GM18505 (cell line): ENCODE results near the gene BPIFB2.
"Not testable (repeated sequence)": the region's sequence is repeated elsewhere in the genome, so short reads cannot be mapped to it uniquely, and the experiment has no call there.

Source experiments
- ATAC-seq: cut with Tn5 transposase; IDR thresholded peaks from one replicate; pipeline ENCODE4 v1.9.1; 2021; ENCODE audit not compliant: unreplicated experiment
- POLR2A ChIP-seq: IDR thresholded peaks from 4 replicates; pipeline ENCODE4 v1.6.1; 2011; ENCODE audit warnings: borderline replicate concordance; ENCODE audit not compliant: insufficient read depth, insufficient read length; ENCODE audit errors: extremely low read depth

The BPIFB2 gene

DNA sequence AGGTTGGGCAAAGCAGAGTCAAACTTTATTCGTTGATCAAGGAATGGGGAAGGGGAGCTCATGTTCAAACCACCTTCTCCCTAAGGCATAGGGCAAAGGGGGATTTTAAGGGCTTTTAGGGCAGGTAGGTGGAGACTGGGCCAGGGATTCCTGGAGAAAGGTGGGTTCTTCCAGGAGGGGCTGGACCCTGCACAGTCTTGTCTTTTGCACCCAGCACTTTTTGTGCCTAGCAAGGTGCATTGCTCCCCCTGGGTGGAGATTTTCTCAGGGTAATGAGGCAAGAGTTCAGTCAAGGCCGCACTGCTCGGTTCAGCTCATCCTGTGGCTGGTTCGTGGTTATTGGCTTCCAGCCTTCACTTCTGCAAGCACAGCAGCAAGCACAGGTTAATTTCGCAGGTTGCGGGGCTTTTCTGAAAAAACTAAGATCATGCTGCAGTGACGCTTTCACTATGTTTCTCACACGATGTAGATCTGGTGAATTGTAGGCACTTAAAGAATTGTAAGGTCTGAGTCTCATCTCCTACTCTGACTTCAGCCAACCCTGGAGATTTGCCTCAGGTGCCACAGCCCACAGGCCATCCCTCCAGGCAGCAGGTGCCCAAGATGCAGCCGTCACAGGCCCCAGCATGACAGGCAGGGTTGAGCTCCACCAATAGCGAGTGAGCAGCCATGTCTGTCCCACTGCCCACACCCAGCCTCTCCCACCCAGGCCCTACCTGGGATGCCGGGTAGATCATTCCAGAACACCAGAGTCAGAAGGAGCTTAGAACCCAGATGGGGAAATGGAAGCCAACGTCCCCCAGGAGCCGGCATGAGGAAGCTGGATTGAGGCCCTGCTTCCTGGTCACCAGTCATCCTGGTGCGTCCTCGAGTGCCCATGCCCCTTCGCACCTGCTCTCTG lies 40.4 kb upstream of the BPIFB2 start:
- no peak for TF ChIP-seq POLR2A
- ATAC-seq = no peak

- TF ChIP-seq POLR2A = no peak
- no peak for ATAC-seq
Measured at GRCh38 chr20:32967961-32968457, 39.5 kb upstream of the BPIFB2 start.

GRCh38 chr20:32968478-32969241 lies 38.8 kb upstream of the BPIFB2 start:
- TF ChIP-seq POLR2A = no peak
- no peak for ATAC-seq

DNA sequence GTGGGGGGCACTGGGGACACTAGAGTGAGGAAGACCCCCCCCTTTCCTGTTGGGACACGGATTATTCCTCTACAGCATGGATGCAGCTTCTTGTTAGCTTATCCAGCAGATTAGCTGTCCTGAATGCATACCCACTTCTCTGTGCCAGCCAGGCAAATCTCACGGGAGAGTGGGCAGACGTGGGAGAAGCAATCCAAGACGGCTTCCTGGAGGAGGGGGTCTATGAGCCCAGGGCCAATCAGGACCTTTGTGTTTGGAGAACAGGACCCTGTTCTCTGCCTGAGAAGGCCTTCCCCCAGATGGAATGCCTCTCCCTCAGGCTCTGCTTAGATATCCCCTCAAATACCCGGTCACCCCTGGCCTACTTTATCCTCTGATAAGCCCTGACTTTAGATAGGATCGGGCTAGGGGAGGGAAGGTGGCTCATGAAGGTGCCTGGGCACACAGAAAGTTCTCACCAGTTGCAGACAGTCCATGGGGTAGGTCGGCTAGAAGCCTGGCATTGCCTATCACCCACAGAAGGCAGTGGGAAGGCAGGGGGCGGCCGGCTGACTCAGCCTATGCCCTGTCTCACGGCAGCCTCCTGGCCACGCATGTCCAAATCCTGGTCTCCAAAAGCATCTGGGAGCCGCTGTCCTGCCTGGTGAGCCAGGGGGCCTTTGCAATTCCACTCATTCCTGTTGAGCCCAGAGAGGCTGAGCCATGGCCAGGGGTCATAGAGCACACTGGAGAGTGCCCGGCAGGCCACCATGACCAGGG lies 38.0 kb upstream of the BPIFB2 start:
- no peak for TF ChIP-seq POLR2A
- ATAC-seq = no peak

GRCh38 chr20:32970115-32970972 lies 37.2 kb upstream of the BPIFB2 start:
- ATAC-seq = no peak
- TF ChIP-seq POLR2A = no peak

DNA sequence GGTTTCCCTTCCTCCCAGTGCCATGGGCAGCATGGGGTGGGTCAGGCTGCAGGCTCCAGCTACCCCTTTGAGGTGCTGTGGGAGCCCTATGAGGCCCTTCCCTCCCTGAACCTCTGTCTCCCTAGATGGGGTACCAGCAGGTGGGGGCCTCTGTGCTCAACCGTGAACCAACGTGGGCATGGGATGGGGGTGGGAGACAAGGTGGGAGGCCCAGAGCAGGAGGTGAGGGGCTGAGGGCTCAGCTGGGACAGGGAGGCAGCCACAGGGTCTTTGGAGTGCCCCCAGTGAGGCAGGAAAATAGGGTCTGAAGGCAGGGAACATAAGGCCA lies 36.6 kb upstream of the BPIFB2 start:
- no peak for TF ChIP-seq POLR2A
- no peak for ATAC-seq

GRCh38 chr20:32971703-32972161 lies 35.8 kb upstream of the BPIFB2 start:
- peak; percentile 20 for ATAC-seq
- no peak for TF ChIP-seq POLR2A

DNA sequence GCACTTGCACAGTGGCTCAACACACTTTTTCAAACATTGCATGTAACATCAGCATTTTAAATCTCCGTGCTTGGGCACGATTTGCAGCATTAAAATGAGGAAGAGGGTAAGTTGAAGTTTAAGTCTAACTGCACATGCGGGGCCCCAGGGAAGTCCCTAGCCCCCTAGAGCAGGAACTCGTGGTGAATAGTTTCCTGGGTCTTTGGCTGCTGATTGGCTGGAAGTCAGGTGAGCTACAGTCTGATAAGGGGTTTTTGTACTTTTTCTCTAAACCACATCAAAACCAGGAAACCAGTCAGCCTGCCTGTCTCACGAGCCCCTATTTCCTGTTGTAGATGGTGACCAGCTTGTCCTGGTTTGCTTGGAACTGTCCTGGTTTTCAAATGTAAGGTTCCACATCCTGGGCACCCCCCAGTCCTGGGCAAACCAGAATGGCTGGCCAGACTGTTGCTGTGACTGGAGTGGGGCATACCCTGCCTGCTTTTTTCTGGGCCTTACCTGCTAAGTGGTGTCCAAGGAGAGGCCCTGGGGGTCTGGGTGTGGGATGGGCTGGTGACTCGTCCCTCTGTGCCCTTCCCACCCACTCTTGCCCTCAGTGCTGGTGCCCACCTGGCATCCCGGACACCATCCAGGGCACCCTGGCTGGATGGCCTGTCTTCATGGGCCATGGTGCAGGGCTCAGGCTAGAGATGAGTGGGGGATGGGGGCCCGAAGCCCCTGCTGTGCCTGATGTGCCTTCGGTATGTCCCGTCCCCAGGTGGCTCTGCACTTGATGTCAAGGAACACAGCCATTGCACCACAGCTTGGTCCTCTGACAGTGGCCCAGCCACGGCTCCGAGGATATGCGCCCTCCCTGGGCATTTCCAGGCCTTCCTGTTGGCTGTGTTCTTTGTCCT lies 35.1 kb upstream of the BPIFB2 start:
- TF ChIP-seq POLR2A = peak; percentile 39
- ATAC-seq = peak; percentile 72

- ATAC-seq = no peak
- TF ChIP-seq POLR2A = no peak
Measured at GRCh38 chr20:32973077-32973717, 34.3 kb upstream of the BPIFB2 start.

GRCh38 chr20:32974204-32975064 lies 33.1 kb upstream of the BPIFB2 start:
- not testable (repeated sequence) for ATAC-seq

GRCh38 chr20:32975121-32975520 lies 32.4 kb upstream of the BPIFB2 start:
- ATAC-seq = not testable (repeated sequence)
